Measurements from ENCODE around the gene BOD1L1.

- TF ChIP-seq, protein P1, sequence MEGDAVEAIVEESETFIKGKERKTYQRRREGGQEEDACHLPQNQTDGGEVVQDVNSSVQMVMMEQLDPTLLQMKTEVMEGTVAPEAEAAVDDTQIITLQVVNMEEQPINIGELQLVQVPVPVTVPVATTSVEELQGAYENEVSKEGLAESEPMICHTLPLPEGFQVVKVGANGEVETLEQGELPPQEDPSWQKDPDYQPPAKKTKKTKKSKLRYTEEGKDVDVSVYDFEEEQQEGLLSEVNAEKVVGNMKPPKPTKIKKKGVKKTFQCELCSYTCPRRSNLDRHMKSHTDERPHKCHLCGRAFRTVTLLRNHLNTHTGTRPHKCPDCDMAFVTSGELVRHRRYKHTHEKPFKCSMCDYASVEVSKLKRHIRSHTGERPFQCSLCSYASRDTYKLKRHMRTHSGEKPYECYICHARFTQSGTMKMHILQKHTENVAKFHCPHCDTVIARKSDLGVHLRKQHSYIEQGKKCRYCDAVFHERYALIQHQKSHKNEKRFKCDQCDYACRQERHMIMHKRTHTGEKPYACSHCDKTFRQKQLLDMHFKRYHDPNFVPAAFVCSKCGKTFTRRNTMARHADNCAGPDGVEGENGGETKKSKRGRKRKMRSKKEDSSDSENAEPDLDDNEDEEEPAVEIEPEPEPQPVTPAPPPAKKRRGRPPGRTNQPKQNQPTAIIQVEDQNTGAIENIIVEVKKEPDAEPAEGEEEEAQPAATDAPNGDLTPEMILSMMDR (conservative IDR thresholded peaks at IDR 0.05; ENCODE audit: low read depth, low read length): no peak
- TF ChIP-seq EZH2phosphoT487 (IDR thresholded peaks at IDR 0.05; ENCODE audit: borderline replicate concordance, low read length): no peak
Observed at GRCh38 chr4:13653766-13654161, 26.2 kb upstream of the BOD1L1 start.

All from PC-3 (cell line).